HG03280 (cell line): Measurements from ENCODE around the gene ST3GAL4.
"Not testable (repeated sequence)": the region's sequence is repeated elsewhere in the genome, so short reads cannot be mapped to it uniquely, and the experiment has no call there.

Experiments
- ATAC-seq: cut with Tn5 transposase; IDR thresholded peaks from one replicate; pipeline ENCODE4 v1.9.1; 2021; ENCODE audit warnings: mild to moderate bottlenecking, moderate library complexity; ENCODE audit not compliant: unreplicated experiment

The ST3GAL4 gene

GRCh38 chr11:126361400-126361799, 5.9 kb downstream of the ST3GAL4 start:
- no peak for ATAC-seq

- ATAC-seq = no peak
Measured at GRCh38 chr11:126362879-126363655, 7.6 kb downstream of the ST3GAL4 start.

- ATAC-seq = no peak
Measured at GRCh38 chr11:126363706-126364248, 8.3 kb downstream of the ST3GAL4 start.

- not testable (repeated sequence) for ATAC-seq
Measured at GRCh38 chr11:126364735-126365134, 9.2 kb downstream of the ST3GAL4 start.

- not testable (repeated sequence) for ATAC-seq
Measured at GRCh38 chr11:126365508-126365907, 10.0 kb downstream of the ST3GAL4 start.

GRCh38 chr11:126366064-126366822, 10.8 kb downstream of the ST3GAL4 start:
- no peak for ATAC-seq

- ATAC-seq = not testable (repeated sequence)
Measured at GRCh38 chr11:126366823-126367654, 11.6 kb downstream of the ST3GAL4 start.

GRCh38 chr11:126367806-126368205, 12.3 kb downstream of the ST3GAL4 start:
- ATAC-seq = not testable (repeated sequence)

GRCh38 chr11:126368336-126369119, 13.0 kb downstream of the ST3GAL4 start:
- ATAC-seq = not testable (repeated sequence)

- no peak for ATAC-seq
Measured at GRCh38 chr11:126370016-126370415, 14.5 kb downstream of the ST3GAL4 start.

- no peak for ATAC-seq
Measured at GRCh38 chr11:126371595-126371994, 16.1 kb downstream of the ST3GAL4 start.

GRCh38 chr11:126373389-126374066, 18.0 kb downstream of the ST3GAL4 start:
- ATAC-seq = not testable (repeated sequence)

GRCh38 chr11:126374562-126375300, 19.2 kb downstream of the ST3GAL4 start:
- not testable (repeated sequence) for ATAC-seq

GRCh38 chr11:126375726-126376125, 20.2 kb downstream of the ST3GAL4 start:
- ATAC-seq = no peak

- no peak for ATAC-seq
Measured at GRCh38 chr11:126378763-126379162, 23.3 kb downstream of the ST3GAL4 start.

GRCh38 chr11:126380909-126381308, 25.4 kb downstream of the ST3GAL4 start:
- no peak for ATAC-seq

- not testable (repeated sequence) for ATAC-seq
Measured at GRCh38 chr11:126381960-126382359, 26.5 kb downstream of the ST3GAL4 start.

- ATAC-seq = not testable (repeated sequence)
Measured at GRCh38 chr11:126382641-126383040, 27.2 kb downstream of the ST3GAL4 start.
